ENCODE data around the gene HTT. TPM values are rescaled to one million over a fixed set of nuclear protein-coding genes. Genes with fewer than 3 reads are reported as not detected.

The HTT gene
- polyA plus RNA-seq, 1 donor from 2014 or later, result 11.5 TPM

GRCh38 chr4:3207531-3208037 is 133.1 kb downstream of the HTT start:
- Histone ChIP-seq H4K20me1 (ENCODE audit: insufficient read depth) (no peaks in the 10 kb centered on the region), H3F3A (ENCODE audit: insufficient read depth, low read length, poor library complexity, severe bottlenecking) (no peaks in the 10 kb centered on the region), H3K4me3 (ENCODE audit: low read length) (no peak overlapping the region), H3K4me2 (ENCODE audit: low read length) (no peak overlapping the region), H3K9ac (ENCODE audit: low read length) (no peak overlapping the region), H3K27me3 (ENCODE audit: insufficient read depth, low read depth, low read length) (no peaks in the 10 kb centered on the region), H3K36me3 (ENCODE audit: insufficient read depth, low read length) (peaks cover 14% of the 10 kb centered on the region), H2AFZ (ENCODE audit: low read depth, low read length) (no peak overlapping the region), H3K9me2 (ENCODE audit: insufficient read depth, low read length) (no peaks in the 10 kb centered on the region), H3K27ac (ENCODE audit: low read length) (no peak overlapping the region), H3K79me2 (replicated peaks; ENCODE audit: insufficient read depth, low read length) (no peaks in the 10 kb centered on the region), H3K9me3 (ENCODE audit: low read length) (no peaks in the 10 kb centered on the region)
- TF ChIP-seq EP300 (conservative IDR thresholded peaks at IDR 0.05; ENCODE audit: poor library complexity, severe bottlenecking) (no peak), SMC3 (conservative IDR thresholded peaks at IDR 0.05; ENCODE audit: poor library complexity) (no peak), CTCF (IDR thresholded peaks at IDR 0.05; ENCODE audit: poor library complexity, severe bottlenecking) (no peak), RAD21 (conservative IDR thresholded peaks at IDR 0.05) (no peak), EZH2 (IDR thresholded peaks at IDR 0.05; ENCODE audit: borderline replicate concordance, insufficient read depth, low read length, poor library complexity, severe bottlenecking) (no peak), TAF1 (IDR thresholded peaks at IDR 0.05; ENCODE audit: low read depth) (no peak), REST (IDR thresholded peaks at IDR 0.05; ENCODE audit: borderline replicate concordance) (no peak), POLR2AphosphoS5 (IDR thresholded peaks at IDR 0.05) (no peak)

DNA sequence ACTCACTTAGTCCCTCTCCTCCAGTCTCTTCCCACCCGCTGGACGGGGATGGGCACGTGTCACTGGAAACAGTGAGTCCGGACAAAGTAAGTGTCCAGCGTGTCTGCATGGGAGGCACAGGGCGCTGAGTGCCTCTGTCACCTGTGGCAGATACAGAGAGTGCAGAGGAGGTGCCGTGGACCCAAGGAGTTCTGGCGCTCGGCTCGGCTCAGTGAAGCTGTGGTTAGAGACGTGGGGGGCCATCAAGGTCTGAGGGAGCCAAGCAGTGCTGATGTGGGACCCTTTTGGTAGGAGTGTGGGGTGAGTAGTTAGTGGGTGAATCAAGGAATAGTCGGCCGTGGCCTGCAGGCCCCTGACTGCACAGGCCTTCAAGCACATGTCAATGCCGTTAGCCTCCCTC is 134.3 kb downstream of the HTT start:
- Histone ChIP-seq H4K20me1 (ENCODE audit: insufficient read depth) (no peaks in the 10 kb centered on the region), H3K9me2 (ENCODE audit: insufficient read depth, low read length) (no peaks in the 10 kb centered on the region), H2AFZ (ENCODE audit: low read depth, low read length) (no peak overlapping the region), H3K27ac (ENCODE audit: low read length) (no peak overlapping the region), H3K9ac (ENCODE audit: low read length) (no peak overlapping the region), H3K4me3 (ENCODE audit: low read length) (no peak overlapping the region), H3F3A (ENCODE audit: insufficient read depth, low read length, poor library complexity, severe bottlenecking) (no peaks in the 10 kb centered on the region), H3K79me2 (replicated peaks; ENCODE audit: insufficient read depth, low read length) (no peaks in the 10 kb centered on the region), H3K4me2 (ENCODE audit: low read length) (no peak overlapping the region), H3K9me3 (ENCODE audit: low read length) (no peaks in the 10 kb centered on the region), H3K27me3 (ENCODE audit: insufficient read depth, low read depth, low read length) (no peaks in the 10 kb centered on the region), H3K36me3 (ENCODE audit: insufficient read depth, low read length) (peaks cover 19% of the 10 kb centered on the region)
- TF ChIP-seq REST (IDR thresholded peaks at IDR 0.05; ENCODE audit: borderline replicate concordance), result no peak
- no peak for TF ChIP-seq SMC3 (conservative IDR thresholded peaks at IDR 0.05; ENCODE audit: poor library complexity)
- TF ChIP-seq CTCF (IDR thresholded peaks at IDR 0.05; ENCODE audit: poor library complexity, severe bottlenecking), result no peak
